GM23338 (cell line): ENCODE data around the gene IL6ST.

ENCODE experiments used
- CREB1 ChIP-seq: fragments of 250-450 bp; sonication (Bioruptor Pico); IDR thresholded peaks from 2 replicates; pipeline ENCODE4 v1.5.0; 2020; ENCODE audit warnings: low read depth, mild to moderate bottlenecking, moderate library complexity
- POLR2AphosphoS5 ChIP-seq: IDR thresholded peaks from 2 replicates; pipeline ENCODE4 v1.6.1; 2016; ENCODE audit warnings: antibody characterized with exemption, low read depth
- TF ChIP-seq, protein P1 (sequence below), 2 experiments: fragments of 200-600 bp in 1 of 2; sonication (generic) in 1 of 2; conservative IDR thresholded peaks; 2 replicates each; pipeline versions ENCODE4 v1.5.1 to v1.6.1; 2016 to 2017; ENCODE audit warnings: antibody characterized with exemption in 2 of 2, low read depth in 2 of 2, mild to moderate bottlenecking in 2 of 2, moderate library complexity in 1 of 2

DNA sequence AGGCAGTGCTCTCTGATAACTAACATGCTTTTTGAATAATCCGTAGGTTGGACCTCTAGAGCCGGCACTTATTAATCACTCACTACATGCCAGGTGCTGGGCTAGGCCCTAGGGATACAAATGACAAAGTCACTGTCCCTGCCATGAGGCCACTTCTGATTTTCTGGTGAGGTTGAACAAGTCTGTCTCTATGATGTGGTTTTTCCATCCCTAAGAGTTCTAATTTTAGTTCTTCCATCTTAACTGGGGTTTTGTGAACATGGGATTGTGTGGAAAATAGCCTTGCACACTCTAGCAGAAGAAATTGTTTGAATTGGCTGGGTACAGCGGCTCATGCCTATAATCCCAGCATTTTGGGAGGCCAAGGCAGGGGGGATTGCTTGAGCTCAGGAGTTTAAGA lies 79.0 kb downstream of the IL6ST start:
- TF ChIP-seq, protein P1, sequence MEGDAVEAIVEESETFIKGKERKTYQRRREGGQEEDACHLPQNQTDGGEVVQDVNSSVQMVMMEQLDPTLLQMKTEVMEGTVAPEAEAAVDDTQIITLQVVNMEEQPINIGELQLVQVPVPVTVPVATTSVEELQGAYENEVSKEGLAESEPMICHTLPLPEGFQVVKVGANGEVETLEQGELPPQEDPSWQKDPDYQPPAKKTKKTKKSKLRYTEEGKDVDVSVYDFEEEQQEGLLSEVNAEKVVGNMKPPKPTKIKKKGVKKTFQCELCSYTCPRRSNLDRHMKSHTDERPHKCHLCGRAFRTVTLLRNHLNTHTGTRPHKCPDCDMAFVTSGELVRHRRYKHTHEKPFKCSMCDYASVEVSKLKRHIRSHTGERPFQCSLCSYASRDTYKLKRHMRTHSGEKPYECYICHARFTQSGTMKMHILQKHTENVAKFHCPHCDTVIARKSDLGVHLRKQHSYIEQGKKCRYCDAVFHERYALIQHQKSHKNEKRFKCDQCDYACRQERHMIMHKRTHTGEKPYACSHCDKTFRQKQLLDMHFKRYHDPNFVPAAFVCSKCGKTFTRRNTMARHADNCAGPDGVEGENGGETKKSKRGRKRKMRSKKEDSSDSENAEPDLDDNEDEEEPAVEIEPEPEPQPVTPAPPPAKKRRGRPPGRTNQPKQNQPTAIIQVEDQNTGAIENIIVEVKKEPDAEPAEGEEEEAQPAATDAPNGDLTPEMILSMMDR (conservative IDR thresholded peaks at IDR 0.05; ENCODE audit: low read depth in 2 of 2): no peak
- TF ChIP-seq POLR2AphosphoS5 (no peak), CREB1 (CRISPR knock-in tag) (no peak)
